DMS 273 treated with DMSO at 0.1 percent for 48 hours (cell line): ENCODE results near the gene PTPRN2.
"Not testable (repeated sequence)": the region's sequence is repeated elsewhere in the genome, so short reads cannot be mapped to it uniquely, and the experiment has no call there.

Source experiments
- DNase-seq: peaks from one replicate; lab custom pipeline; 2025; lab: John Stamatoyannopoulos, UW

PTPRN2 gene

GRCh38 chr7:157494506-157495176 is 1093.0 kb downstream of the PTPRN2 start:
- no peak for DNase-seq

DNA sequence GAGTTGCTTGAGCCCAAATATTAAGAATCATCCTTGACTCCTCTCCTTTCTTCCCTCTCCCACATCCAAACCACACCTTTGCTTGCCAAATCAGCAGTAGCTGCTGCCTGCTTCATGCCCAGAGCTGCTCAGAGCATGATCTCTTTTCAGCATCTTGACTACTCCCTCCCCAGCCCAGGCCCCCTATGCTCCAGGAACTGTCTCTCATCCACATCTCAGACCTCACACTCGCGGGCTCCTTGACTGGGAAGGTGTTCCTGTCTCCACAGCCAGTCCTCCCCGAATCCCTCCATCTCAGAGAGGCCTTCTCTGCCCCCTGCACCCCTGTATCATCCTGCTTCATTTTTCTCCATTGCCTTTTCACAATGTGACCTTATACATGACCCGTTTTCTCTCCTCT is 1093.8 kb downstream of the PTPRN2 start:
- no peak for DNase-seq

GRCh38 chr7:157493017-157493416 is 1094.6 kb downstream of the PTPRN2 start:
- DNase-seq = no peak

DNA sequence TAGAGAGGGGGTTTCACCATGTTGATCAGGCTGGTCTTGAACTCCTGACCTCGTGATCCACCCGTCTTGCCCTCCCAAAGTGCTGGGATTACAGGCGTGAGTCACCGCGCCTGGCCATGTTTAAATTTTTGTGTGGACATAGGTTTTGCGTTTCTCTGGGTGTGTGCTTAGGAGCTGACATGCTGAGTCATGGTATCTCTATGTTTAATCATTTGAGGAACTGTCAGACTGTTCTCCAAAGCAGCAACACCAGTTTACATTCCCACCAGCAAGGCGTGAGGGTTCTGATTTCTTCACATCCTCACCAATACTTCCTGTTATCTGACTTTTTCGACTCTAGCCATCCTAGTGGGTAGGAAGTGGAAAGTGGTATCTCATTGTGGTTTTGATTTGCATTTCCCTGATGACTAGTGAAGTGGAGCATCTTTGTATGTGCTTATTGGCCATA is 1097.1 kb downstream of the PTPRN2 start:
- no peak for DNase-seq

- not testable (repeated sequence) for DNase-seq
Observed at GRCh38 chr7:157489870-157490269, 1097.8 kb downstream of the PTPRN2 start.
